ENCODE data around the gene ALDOC.

DNA sequence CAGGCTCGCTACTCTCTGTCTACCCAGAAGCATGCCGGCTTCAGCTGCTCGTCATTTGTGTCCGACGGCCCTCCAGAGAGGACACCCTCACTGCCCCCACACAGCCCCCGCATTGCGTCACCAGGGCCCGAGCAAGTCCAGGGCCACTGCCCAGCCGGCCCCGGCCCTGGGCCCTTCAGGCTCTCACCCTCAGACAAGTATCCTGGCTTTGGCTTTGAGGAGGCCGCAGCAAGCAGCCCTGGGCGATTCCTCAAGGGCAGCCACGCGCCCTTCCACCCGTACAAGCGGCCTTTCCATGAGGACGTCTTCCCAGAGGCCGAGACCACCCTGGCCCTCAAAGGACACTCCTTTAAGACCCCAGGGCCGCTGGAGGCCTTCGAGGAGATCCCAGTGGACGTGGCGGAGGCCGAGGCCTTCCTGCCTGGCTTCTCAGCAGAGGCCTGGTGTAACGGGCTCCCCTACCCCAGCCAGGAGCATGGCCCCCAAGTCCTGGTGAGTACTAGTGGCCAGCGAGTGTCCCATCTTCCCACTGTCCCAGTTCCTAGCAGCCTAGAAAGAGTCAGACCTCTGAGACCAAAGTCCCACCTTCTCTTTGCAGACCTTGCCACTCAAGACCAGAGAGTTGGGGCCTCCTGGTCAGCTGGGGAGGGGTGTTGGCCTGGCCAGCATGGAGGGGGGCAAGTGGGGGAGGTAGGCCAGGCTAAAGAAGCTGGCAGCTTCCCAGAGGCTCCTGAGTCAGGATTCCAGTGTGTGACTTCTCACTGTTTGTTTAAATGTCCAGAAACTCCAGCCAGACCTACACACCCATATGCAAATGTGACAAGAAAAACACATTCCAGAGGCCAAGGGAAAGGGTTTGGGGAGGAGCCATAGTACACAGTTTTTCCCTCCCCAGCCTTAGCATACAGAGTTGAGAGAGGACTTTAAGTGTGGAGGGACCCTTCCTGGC, 51.9 kb downstream of the ALDOC start:
- TF ChIP-seq CTCF (IDR thresholded peaks at IDR 0.05) (no peak), EZH2 (IDR thresholded peaks at IDR 0.05) (no peak), EZH2phosphoT487 (IDR thresholded peaks at IDR 0.05) (no peak)
